PC-3 (cell line): ENCODE measurements around the gene ERGIC2. TPM values are rescaled to one million over a fixed set of nuclear protein-coding genes. Genes with fewer than 3 reads are reported as not detected.
"Not testable (repeated sequence)": the region's sequence is repeated elsewhere in the genome, so short reads cannot be mapped to it uniquely, and the experiment has no call there.

Source experiments
- ATAC-seq: fragments of 200-7000 bp; cut with Tn5 transposase; 2 replicates; pipeline ENCODE4 v1.9.1; 2020; ENCODE audit warnings: mild to moderate bottlenecking, moderate library complexity
- BruUV-seq: library from RNA; stranded (reverse); fragments of 400-500 nt; replicated peaks from 2 replicates; lab custom pipeline; 2021; lab: Mats Ljungman, UMichigan
- CTCF ChIA-PET: fragments of 300-600 bp; sonication (Branson Sonifier 250); formaldehyde crosslinking; loops from one replicate; lab custom pipeline; 2022; ENCODE audit warnings: antibody characterized with exemption; lab: Charles Lee
- POLR2A ChIA-PET: fragments of 300-600 bp; sonication (Branson Sonifier 250); formaldehyde crosslinking; loops from one replicate; lab custom pipeline; 2022; ENCODE audit warnings: antibody characterized with exemption; ENCODE audit not compliant: unreplicated experiment; lab: Charles Lee
- DNase-seq: peaks from one replicate; pipeline ENCODE4 v3.0.0-alpha.2; 2015
- H2AFZ ChIP-seq: fragments of 300-600 bp; sonication (generic); 2 replicates; pipeline ENCODE4 v1.6.0; 2016; ENCODE audit warnings: antibody characterized with exemption, low read length
- H3F3A ChIP-seq: fragments of 300-600 bp; sonication (generic); one replicate; pipeline ENCODE4 v1.6.0; 2017; ENCODE audit warnings: antibody characterized with exemption, low read length, control low read depth, mild to moderate bottlenecking; ENCODE audit not compliant: unreplicated experiment
- H3K27ac ChIP-seq: fragments of 300-600 bp; sonication (generic); 2 replicates; pipeline ENCODE4 v1.5.1; 2016; ENCODE audit warnings: mild to moderate bottlenecking, low read length
- H3K27me3 ChIP-seq: fragments of 300-600 bp; sonication (generic); 2 replicates; pipeline ENCODE4 v1.6.1; 2016; ENCODE audit warnings: low read length, mixed read lengths
- H3K36me3 ChIP-seq: fragments of 300-600 bp; sonication (generic); 2 replicates; pipeline ENCODE4 v1.6.1; 2016; ENCODE audit warnings: low read depth, mixed run types, low read length, mixed read lengths
- H3K4me1 ChIP-seq: fragments of 300-600 bp; sonication (generic); 2 replicates; pipeline ENCODE4 v1.5.1; 2016; ENCODE audit warnings: low read length; ENCODE audit not compliant: insufficient read depth
- H3K4me2 ChIP-seq: fragments of 300-600 bp; sonication (generic); 2 replicates; pipeline ENCODE4 v1.6.0; 2016; ENCODE audit warnings: low read length
- H3K4me3 ChIP-seq: fragments of 300-600 bp; sonication (generic); 2 replicates; pipeline ENCODE4 v1.5.1; 2016; ENCODE audit warnings: mild to moderate bottlenecking, low read length, mixed read lengths
- H3K79me2 ChIP-seq: fragments of 300-600 bp; sonication (generic); 2 replicates; pipeline ENCODE4 v1.6.1; 2017; ENCODE audit warnings: low read length, mixed read lengths
- H3K9ac ChIP-seq: fragments of 300-600 bp; sonication (generic); 2 replicates; pipeline ENCODE4 v1.6.0; 2016; ENCODE audit warnings: mild to moderate bottlenecking, low read length
- H3K9me2 ChIP-seq: fragments of 300-600 bp; sonication (generic); replicated peaks from 2 replicates; pipeline ENCODE4 v1.6.1; 2016; ENCODE audit warnings: mixed run types, low read length, mixed read lengths
- H3K9me3 ChIP-seq: fragments of 300-600 bp; sonication (generic); 2 replicates; pipeline ENCODE4 v1.6.1; 2016; ENCODE audit warnings: low read length, mixed read lengths
- H4K20me1 ChIP-seq: fragments of 300-600 bp; sonication (generic); 2 replicates; pipeline ENCODE4 v1.6.1; 2016; ENCODE audit warnings: low read length, mixed read lengths
- CTCF ChIP-seq: fragments of 300-600 bp; sonication (generic); conservative IDR thresholded peaks from 2 replicates; pipeline ENCODE4 v1.5.1; 2017; ENCODE audit warnings: antibody characterized with exemption, low read depth, mild to moderate bottlenecking, low read length
- EZH2 ChIP-seq: fragments of 300-600 bp; sonication (generic); IDR thresholded peaks from one replicate; pipeline ENCODE4 v1.6.1; 2017; ENCODE audit warnings: antibody characterized with exemption, mild to moderate bottlenecking, low read length; ENCODE audit not compliant: unreplicated experiment
- EZH2phosphoT487 ChIP-seq: fragments of 300-600 bp; sonication (generic); IDR thresholded peaks from 2 replicates; pipeline ENCODE4 v1.6.1; 2018; ENCODE audit warnings: mild to moderate bottlenecking, antibody characterized with exemption, low read length, borderline replicate concordance
- intact Hi-C: fragments of 100-400 bp; cut with micrococcal nuclease; formaldehyde crosslinking; loops from 2 replicates; pipeline ENCODE4 v1.9.0; 2023
- total RNA-seq: library from RNA; depleted of rRNA; stranded (reverse); fragments of >200 nt; gene quantifications from 2 replicates; pipeline ENCODE4 v1.2.3, GENCODE V29; 2014

The ERGIC2 gene
- total RNA-seq, 1 experiment from 2014 or later: 184 TPM

- no peak overlapping the region for H3K27ac ChIP-seq
- H3K4me1 ChIP-seq: 0 out of 2 replicates have a peak, but pooled peaks cover 7% of the 10 kb centered on the region
- ChIA-PET POLR2A (no interaction called here), CTCF (no interaction called here)
- no peaks in the 10 kb centered on the region for H3F3A ChIP-seq
- TF ChIP-seq EZH2 (no peak), CTCF (no peak), EZH2phosphoT487 (no peak)
- no peaks in the 10 kb centered on the region for H3K27me3 ChIP-seq
- H2AFZ ChIP-seq: no peak overlapping the region
- no peak overlapping the region for H3K4me3 ChIP-seq
- no peaks in the 10 kb centered on the region for H3K79me2 ChIP-seq
- no peaks in the 10 kb centered on the region for H3K36me3 ChIP-seq
- H4K20me1 ChIP-seq: no peaks in the 10 kb centered on the region
- no peak overlapping the region for H3K4me2 ChIP-seq
- no peak overlapping the region for H3K9ac ChIP-seq
- ATAC-seq (no peak), DNase-seq (no peak)
- intact Hi-C loops: no loop called here
- no peaks in the 10 kb centered on the region for H3K9me3 ChIP-seq
- H3K9me2 ChIP-seq: no peaks in the 10 kb centered on the region
- no TSS peak for BruUV-seq
These were observed 8.4 kb upstream of the ERGIC2 start for GRCh38 chr12:29389295-29389919.

GRCh38 chr12:29386084-29386680 lies 5.2 kb upstream of the ERGIC2 start:
- H3K9me2 ChIP-seq, DNase-seq, ATAC-seq, H3K9ac ChIP-seq, H3K4me2 ChIP-seq, H3F3A ChIP-seq, H4K20me1 ChIP-seq, H3K9me3 ChIP-seq, intact Hi-C loops, CTCF ChIA-PET, POLR2A ChIA-PET, H3K27me3 ChIP-seq, H3K4me3 ChIP-seq, H3K27ac ChIP-seq, BruUV-seq, H3K79me2 ChIP-seq, H3K36me3 ChIP-seq, H2AFZ ChIP-seq: not testable (repeated sequence)
- H3K4me1 ChIP-seq: peaks cover 14% of the 10 kb centered on the region

GRCh38 chr12:29385194-29385593 lies 4.2 kb upstream of the ERGIC2 start:
- CTCF ChIA-PET, H3F3A ChIP-seq, H3K4me2 ChIP-seq, H3K4me1 ChIP-seq, intact Hi-C loops, H3K9me3 ChIP-seq, H3K9me2 ChIP-seq, ATAC-seq, H3K27ac ChIP-seq, H3K9ac ChIP-seq, H4K20me1 ChIP-seq, DNase-seq, BruUV-seq, H3K27me3 ChIP-seq, H3K36me3 ChIP-seq, H3K4me3 ChIP-seq, H2AFZ ChIP-seq, POLR2A ChIA-PET, H3K79me2 ChIP-seq: not testable (repeated sequence)
